GM20431 (cell line): ENCODE data around the gene STAT3.

Experiments
- in situ Hi-C: fragments of 300-500 bp; cut with MseI, MboI; formaldehyde crosslinking; loops from one replicate; pipeline ENCODE4 v1.15.0; 2020; ENCODE audit warnings: low sequenced_read_pairs; ENCODE audit not compliant: unreplicated experiment

Gene STAT3

DNA sequence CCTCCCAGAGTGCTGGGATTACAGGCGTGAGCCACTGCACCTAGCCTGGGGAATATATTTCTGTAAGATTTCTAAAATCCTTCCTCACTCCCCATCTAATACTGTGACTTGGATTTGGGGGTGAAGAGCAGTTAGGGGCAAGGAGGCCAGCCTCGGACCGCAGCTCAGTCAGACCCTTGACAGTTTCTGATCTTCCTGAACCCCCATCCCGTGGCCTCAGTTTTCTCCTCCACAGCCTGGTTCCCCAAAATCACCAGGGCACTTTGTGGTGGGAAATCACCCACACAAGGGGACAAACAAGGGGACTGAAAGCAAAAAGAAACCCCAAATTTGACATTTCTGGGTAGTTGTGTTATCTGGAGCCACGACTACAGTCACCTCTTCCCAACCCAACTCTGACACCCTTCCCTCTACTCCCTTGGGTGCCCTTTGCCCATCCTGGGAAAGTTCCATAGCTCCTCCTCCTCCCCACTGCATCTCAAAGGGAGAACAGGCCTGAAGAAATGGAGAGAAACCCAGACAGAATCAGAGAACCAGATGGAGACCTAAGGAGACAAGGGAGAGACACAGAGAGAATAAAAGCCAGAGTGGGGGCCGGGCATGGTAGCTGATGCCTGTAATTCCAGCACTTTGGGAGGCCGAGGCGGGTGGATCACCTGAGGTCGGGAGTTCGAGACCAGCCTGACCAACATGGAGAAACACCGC is 102.7 kb downstream of the STAT3 start:
- in situ Hi-C loops = no loop called here

DNA sequence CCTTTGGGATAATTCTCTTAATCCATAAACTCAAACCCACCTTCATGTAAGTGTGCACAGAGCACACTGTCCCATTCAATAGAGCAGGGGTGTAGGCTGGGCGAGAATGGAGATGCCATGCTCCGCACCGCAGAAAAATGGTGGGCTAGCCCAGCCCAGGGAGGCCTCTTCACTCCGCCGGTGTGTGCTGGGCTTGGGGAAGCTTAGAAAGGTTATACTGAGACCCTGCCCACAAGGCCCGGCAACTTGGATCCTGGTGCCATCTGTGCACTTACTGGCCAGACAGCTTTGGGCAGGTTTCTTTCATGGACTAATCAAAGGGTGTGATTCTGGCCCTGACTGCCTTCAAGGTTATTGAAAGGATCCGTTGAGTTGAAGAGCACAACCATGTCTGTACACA is 103.7 kb downstream of the STAT3 start:
- in situ Hi-C loops = no loop called here

DNA sequence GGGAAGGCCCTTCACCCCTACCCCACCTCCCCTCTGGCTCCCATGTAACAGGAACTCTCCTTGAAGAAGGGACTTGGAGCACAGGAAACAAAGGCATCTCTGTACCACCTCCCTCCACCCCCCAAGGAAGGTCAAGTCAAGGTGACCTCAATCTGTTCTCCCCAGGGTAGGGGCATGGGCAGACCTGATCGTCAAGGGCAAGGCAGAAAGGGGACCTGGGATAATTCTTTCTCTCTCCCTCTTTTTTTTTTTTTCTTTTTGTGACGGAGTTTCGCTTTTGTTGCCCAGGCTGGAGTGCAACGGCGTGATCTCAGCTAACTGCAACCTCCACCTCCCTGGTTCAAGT is 104.2 kb downstream of the STAT3 start:
- in situ Hi-C loops = no loop called here

DNA sequence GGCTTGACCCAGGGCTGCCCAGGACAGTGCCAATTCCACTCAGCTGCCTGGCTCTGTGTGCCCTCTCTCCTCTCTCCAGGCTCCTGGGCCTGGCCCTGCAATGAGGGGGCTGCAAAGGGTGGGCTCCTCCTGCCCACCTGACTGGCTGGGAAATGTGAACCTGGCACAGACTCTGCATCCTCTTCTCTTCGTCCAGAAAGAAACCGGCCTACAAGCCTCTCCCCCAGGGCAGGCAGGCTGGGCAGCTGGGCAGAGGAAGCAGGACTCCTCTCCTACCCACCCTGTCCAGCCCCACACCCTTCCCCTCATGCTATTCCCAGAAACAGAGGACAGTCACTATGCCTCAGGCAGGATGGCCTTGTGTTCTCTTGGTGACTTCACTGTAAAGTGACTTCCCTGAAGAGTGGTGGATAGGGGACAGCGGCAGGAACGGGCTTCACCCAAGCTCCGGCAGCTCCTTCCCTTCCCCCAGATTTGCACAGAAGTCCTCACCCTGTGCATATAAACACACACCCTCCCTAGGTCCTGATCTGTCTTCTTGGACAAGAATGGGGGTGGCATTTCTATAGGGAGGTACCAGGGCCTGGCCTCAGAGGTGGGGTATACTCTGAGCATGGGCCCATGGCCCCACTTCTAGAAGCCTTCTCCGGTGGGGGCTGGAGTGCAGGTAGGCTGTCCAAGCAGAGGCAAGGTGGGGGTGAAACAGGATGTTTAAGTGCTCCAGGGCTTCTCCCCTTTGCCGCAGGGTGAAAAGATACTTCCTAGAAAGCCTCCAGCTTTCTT is 104.8 kb downstream of the STAT3 start:
- in situ Hi-C loops = no loop called here

DNA sequence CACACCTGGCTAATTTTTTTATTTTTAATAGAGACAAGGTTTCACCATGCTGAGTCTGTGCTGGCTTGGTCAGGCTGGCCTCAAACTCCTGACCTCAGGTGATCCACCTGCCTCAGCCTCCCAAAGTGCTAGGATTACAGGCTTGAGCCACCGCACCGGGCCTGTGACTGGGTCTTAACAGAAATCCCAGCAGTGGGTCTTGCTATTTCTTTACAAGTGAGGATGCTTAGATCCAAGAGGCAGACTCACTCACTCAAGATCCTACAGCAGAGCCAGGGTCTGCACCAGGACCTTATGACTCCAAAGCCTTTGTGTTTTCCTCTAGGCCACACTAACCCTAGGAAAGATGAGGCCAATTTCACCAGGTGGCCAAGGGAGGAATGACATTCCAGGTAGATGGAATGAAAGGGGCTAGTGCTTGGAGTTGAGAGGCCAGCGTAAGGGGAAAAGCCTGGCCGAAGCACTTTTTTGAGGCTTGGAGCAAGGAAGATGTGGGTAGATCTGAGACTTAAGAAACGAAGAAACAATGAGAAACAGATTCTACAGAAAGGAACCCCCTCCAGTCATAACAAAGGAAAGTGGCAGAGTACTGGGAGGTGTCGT is 105.7 kb downstream of the STAT3 start:
- in situ Hi-C loops = no loop called here

DNA sequence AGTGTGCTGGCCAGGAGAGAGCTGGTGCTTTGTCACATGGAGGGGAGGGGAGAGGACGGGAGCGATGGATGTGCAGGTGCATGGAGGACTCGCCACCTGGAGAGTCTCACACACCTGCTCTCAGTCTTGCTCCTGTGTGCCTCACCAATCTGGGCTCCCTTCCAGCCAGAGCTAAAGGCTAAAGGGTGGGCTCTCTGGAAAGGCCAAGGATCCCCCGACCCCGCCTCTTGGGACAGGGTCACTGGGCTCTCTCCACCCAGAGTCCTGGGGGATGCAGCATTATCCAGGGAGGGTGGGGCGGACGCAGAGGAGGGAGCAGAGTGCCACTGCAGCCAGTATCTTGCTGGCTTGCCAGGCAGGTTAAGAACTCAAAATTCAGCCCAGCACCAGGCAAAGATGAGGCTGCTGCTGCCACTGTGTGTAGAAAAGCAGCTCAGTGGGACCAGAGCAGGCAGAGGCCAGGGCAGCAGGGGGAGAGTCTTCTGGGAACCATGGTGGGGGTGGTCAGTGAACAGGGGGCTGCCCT is 106.6 kb downstream of the STAT3 start:
- in situ Hi-C loops = no loop called here

DNA sequence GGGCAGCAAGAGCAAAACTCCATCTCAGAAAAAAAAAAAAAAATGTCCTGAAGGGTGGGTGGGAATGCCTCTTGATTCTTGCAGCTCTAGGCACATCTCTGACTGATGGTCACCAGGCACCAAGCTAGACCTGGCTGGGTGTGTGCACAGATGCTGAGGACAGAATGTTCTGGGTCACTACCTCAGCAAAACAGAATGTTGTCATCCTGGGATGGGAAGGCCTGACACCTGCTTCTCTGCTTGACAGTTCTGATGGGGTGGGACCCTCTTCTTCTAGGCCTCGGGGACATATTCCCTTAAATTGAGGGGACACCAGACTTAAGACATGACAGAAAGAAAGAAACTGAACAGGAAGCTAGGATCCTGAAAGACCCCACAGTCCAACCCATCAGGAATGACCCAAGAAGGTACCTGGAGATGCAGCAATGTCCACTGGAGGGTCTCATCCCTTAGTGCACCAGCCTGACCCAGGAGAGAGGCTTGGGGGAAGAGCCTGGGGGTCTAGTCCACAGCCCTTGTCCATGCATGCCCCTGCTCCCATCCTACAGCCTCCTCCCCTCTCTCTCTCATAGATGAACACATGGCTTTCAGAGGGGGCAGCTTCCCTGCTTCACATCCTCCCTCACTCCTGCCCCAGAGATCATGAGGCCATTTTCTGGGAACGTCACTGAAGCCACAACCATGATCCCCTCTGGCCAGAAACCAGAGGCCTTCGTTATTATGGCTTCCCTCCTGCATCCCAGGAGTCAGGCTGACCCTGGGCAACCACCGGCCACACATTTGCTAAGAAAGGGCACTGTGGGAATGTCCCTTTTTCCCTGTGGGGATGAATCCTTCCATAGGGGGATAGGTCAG is 108.2 kb downstream of the STAT3 start:
- in situ Hi-C loops = no loop called here

DNA sequence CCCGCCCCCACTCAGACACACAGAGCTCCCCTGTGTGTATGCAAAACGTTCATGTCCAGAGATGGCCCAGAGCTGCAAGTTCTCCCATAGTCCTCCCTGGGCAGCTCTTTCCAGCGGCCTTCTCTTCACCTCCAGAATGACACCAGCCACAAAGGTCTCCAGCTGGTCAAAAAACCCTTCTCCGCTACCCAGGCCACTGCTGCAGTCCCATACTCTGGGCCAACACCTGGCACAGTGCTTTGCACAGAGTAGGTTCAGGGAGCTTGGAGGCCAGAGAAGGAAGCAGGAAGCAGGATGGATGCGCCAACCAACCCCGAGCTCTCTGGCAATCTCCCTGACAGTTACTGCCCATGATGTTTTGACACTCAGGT is 110.9 kb downstream of the STAT3 start:
- in situ Hi-C loops = no loop called here

DNA sequence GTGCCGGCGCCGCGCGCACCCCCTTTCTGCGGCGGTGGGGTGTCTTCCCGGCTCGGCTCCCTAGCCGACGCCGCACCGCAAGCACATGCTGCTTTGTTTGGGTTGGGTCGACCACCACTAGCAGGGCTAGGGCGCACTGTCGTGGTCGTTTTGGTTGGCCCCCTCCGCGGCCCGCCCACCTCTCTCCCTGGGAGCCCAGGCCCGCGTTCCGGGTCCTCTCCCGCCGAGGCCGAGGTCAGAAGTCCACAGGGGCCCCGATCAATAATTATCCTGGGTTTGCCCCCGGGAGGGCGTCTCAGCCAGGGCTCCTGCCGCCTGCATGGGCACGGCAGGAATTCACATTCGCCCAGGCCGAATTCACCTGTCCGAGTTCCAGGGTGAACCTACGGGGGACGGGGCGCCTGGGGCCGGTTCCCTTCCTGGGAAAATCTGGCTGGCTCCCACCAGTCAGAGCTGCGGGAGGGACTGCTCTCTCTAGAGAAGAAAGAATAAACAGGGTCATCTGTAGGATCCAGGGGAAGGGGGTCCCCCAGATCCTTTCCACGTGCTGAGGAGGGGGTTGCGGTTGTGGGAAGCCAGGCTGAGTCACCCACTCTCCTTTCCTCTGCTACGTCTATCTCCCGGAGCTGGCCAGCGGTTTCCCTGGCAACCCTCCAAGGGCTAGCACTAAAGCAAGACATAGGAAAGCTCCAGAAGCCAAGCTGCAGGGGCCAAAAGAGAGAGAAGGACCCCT is 111.5 kb downstream of the STAT3 start:
- in situ Hi-C loops = no loop called here

DNA sequence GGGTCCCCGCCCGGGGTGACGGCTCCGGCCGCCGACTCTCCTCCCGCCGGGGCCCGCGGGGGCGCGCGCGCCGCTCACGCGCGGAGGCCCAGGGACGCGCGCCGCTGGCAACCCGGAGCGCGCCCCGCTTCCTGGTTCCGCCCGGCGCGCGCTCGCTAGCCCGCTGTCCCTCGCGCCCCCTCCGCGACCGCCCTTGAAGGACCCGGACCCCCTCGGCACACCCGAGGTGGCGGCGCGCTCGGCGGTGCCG is 112.0 kb downstream of the STAT3 start, which contains the start of gene STAT5B:
Gene STAT5B (minus strand): TSS at position 33 of the 250 bp plus-strand sequence. CDS start 44,264 bp downstream, outside the sequence.
- in situ Hi-C loops = no loop called here

DNA sequence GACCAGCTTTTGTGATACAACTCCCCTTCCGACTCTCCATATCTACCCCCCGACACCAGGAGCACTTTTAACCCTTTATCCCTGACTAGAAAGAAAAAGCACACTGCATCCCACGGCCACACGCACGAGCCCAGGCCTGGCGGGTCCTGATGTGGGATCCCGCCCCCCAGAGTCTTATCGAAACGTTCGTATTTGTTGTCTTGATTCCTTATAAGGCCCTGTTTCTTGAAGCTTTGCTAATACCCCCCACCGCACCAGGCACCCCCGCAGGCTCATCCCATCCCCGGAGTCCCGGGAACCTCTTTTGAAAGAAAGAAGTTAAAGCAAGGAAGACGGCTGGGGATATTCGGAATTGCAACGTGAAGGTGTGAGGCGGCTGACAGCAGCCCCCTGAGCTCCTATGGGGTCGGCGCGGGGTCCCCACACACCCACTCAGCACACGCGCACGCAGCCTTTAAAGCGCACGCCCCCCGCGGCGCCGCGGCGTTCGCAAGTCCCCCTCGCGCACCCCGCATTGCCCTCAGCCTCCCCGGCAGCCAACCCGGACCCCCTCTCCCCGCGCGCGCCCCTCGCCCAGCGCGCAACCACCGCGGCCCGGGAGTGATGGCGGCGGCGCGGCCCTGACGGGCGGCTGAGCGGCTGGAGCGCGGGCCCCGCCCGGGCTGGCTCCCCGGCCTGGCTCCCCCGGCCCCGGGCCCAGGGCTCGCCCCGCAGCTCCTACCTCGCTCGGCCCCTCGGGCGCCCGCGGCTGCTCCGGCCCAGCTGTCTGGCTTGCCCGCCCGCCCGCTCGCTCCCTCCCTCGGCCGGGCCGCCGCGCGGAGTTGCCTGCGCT is 112.5 kb downstream of the STAT3 start:
- in situ Hi-C loops = no loop called here

DNA sequence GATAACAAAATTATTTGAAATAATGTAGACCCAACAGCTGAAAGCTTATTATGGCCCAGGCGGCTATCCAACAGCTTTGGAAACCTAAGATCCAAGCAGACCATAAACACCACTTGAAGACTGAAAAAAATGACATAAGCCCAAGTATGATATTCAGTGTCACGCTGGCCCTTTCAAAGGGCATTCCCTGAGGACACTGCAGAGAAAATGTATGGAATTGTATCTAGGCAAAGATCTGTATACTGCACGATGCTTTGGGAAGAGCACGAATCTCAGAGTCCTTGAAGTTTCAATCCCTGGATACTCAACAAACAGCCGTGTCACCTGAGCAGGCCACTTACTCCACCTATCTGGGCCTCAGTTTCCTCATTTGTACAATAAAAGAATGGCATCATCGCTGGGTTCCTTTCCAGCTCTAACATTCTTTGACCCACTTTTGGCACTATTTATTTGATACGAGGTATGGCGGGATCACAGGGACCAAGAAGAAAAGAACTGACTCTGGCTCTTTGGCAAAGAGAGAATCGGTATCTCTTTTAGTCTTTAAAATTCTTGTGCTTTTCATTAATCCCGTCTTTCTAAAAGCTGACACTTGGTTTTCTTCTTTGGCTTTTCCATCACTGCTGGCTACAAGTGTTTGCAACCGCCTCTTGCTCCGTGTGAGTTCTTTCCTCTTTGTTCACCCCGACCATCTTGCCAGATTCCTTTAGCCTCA is 113.3 kb downstream of the STAT3 start:
- in situ Hi-C loops = no loop called here

DNA sequence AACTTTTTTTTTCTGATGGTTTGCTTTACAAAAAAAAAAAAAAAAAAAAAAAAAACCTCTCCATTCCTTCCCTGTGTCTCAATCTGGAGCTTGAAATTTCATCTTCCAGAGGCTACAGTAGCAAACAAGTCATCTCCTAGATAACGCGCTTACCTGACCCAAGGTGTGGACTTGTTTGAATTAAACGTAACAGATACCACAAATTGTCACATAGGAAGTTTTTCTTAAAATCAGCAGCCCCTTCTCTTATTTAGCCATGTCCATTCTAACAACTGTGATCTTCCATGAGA is 114.0 kb downstream of the STAT3 start:
- in situ Hi-C loops = no loop called here

DNA sequence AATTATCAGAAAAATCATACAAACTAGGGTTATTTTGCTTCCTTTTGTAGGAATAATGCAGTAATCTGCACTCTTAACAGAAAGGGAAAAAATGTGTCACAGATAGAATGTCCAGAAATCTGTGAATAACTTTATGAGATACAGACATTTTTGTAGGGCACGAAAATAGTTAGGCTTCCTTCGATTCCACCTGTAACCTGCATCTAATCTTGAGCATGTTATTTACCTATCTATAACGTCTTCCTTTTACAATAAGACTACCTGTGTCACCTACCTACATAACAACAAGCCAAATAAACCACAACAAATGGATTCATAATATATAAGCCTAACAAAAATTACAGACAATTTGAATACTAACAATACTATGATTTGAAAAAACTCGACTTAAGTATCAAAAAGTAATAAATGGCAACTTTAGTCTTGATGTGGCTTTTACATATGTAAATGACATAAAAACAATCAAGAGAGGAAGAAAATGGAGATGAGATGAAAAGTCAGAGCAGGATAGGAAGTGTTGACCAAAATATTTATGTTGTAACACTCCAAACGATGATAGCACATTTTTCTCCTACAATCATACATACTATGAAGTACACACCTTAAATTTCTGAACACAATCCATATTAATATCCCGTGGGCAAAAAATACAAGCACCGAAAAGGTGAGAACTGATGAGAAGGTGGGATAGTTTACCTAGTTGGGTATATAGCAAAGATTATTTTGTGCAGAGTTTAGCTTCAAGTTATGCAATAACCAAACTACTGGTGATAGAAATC is 114.6 kb downstream of the STAT3 start:
- in situ Hi-C loops = no loop called here

DNA sequence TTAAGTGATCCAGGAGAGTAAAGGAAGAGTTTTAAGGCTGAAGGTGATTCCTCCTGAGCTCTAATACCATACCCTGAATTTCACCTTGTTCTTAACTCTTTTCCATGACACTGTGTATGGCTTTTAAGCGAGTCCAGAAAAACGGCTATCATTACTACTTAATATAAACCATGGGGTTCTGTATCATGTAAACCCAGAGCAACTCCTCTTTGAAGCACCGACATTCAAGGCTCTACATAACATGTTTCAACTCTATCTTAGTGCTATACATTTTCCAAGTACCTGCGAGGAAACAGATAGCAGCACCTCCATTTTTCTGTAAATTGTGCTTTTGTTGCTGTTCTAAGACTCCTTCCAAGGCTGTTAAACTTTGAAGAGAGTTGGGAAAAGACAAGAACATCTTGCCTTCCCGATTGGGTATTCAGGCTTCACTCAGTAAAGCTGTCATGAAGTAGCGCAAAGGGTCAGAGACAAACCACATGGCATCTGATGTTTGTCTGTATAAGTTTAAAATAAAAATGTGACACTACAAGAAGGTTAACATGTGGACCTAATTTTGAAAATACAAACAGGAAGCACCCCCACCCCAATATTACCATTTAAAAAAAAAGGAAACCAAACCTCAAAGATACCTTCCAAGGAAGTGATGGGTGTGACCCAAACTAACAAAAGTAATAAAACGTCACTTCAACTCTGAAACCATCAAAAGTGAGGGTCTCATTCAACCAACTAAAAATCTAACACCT is 115.9 kb downstream of the STAT3 start:
- in situ Hi-C loops = no loop called here

DNA sequence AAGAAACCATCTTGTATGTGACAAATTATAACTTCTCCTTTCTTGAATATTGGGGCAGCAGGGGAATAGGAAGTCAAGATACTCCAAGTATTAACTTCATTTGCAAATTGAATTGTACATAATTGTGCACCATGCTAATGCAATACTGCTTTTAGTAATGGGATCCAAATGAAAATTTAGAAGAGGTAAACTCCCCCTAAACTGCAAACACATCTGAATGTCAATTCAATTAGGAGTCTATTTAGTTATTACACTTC is 116.5 kb downstream of the STAT3 start:
- in situ Hi-C loops = no loop called here

DNA sequence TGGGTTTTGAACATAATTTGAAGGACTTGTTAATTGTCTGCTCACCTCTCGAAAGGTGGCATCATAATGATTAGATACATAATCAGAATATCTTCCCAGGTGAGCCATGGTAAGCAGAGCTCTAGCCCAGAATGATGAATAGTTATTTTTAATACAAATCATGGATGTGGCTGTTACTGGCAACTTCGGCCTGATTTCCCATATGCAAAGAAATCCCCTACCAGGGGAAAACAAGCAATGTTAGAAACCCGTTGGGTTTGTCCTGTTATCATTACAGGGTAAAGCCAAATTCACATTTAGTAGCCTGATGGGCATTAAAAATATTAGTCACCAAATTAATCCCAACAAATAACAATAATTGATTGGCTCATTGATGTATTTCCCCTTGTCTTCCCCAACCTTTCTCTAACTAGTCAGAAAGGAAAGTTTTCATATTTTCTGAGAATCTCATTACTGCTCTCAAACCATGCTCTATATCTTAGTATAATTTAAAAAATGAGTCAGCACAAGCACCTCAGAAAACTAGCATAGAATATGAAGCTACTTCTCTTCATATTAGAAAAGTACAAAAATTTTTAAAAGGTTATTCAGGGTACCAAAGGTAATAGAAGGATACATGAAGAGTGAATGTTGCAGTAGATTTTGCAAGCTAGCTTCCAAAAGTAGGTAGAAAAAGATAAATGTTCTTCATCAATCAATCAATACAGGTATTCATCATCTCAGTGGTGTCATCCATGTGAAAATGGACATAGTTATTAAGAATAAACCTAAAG is 117.0 kb downstream of the STAT3 start:
- in situ Hi-C loops = no loop called here
